Spinal cord (tissue), 10 donors: ENCODE data around the gene SKP2. TPM values are rescaled to one million over a fixed set of nuclear protein-coding genes. Genes with fewer than 3 reads are reported as not detected.

Source experiments
- DNase-seq, 6 donors: peaks; one replicate each; pipeline versions ENCODE4 v3.0.0 to v3.0.0-alpha.2; 2013 to 2015; ENCODE audit warnings: low spot score in 6 of 6, low read depth in 4 of 6
- H3K27ac ChIP-seq: one replicate; pipeline ENCODE4 v1.5.1; 2013; ENCODE audit warnings: low read depth, low read length, control low read depth
- H3K27me3 ChIP-seq: one replicate; pipeline ENCODE4 v1.6.1; 2013; ENCODE audit warnings: low read length; ENCODE audit not compliant: control insufficient read depth, insufficient read depth
- H3K36me3 ChIP-seq: one replicate; pipeline ENCODE4 v1.6.1; 2013; ENCODE audit warnings: low read length; ENCODE audit not compliant: control insufficient read depth, insufficient read depth
- H3K4me1 ChIP-seq: one replicate; pipeline ENCODE4 v1.6.1; 2013; ENCODE audit warnings: low read length; ENCODE audit not compliant: control insufficient read depth, insufficient read depth
- H3K4me3 ChIP-seq: one replicate; pipeline ENCODE4 v1.5.1; 2013; ENCODE audit warnings: low read depth, low read length, control low read depth
- H3K9me3 ChIP-seq: one replicate; pipeline ENCODE4 v1.6.1; 2013; ENCODE audit warnings: low read length; ENCODE audit not compliant: control insufficient read depth, insufficient read depth
- WGBS: methylation state at CpG from one replicate; pipeline ENCODE4 v1.1.5; 2013; ENCODE audit warnings: missing lambda C conversion rate; ENCODE audit not compliant: insufficient coverage; 5-methylcytosine and 5-hydroxymethylcytosine counted together
- polyA plus RNA-seq, 2 donors: library from polyadenylated mRNA; unstranded; fragments of 120-200 nt; gene quantifications; one replicate each; pipeline ENCODE4 v1.2.1, GENCODE V29; 2013; ENCODE audit not compliant: insufficient read length in 2 of 2
- total RNA-seq, 2 donors: library from RNA; depleted of rRNA in 1 of 2; stranded (reverse); fragments of 120-200 nt in 1 of 2; fragments of >200 nt in 1 of 2; gene quantifications; one replicate each; pipeline versions ENCODE4 v1.2.3 to v1.2.4, GENCODE V29; 2013 to 2014
- donor health status: healthy.

The SKP2 gene
- total and polyA plus RNA-seq, 4 donors, result 19.7 to 36.0 (median 24.4) TPM

GRCh38 chr5:36155291-36155690, 3.4 kb downstream of the SKP2 start:
- H3K27ac ChIP-seq, result no peak overlapping the region
- no peak for DNase-seq
- no peaks in the 10 kb centered on the region for H3K9me3 ChIP-seq
- no CpG with 5 or more reads among the region's 7 CpGs for WGBS
- H3K36me3 ChIP-seq, result peaks cover 19% of the 10 kb centered on the region
- no peak overlapping the region for H3K4me3 ChIP-seq
- no peaks in the 10 kb centered on the region for H3K27me3 ChIP-seq
- H3K4me1 ChIP-seq, result peaks cover 10% of the 10 kb centered on the region

GRCh38 chr5:36156121-36156601, 4.2 kb downstream of the SKP2 start:
- Histone ChIP-seq H3K27me3 (no peaks in the 10 kb centered on the region), H3K36me3 (peaks cover 19% of the 10 kb centered on the region), H3K9me3 (no peaks in the 10 kb centered on the region), H3K27ac (no peak overlapping the region), H3K4me1 (peaks cover 10% of the 10 kb centered on the region), H3K4me3 (no peak overlapping the region)
- WGBS, result 75% methylated on average over 2 of the region's 4 CpGs
- no peak for DNase-seq

GRCh38 chr5:36156619-36157018, 4.7 kb downstream of the SKP2 start:
- no peak overlapping the region for H3K27ac ChIP-seq

GRCh38 chr5:36158144-36158543, 6.2 kb downstream of the SKP2 start:
- peaks cover 6% of the 10 kb centered on the region for H3K4me1 ChIP-seq
- no peaks in the 10 kb centered on the region for H3K27me3 ChIP-seq
- H3K9me3 ChIP-seq, result no peaks in the 10 kb centered on the region
- H3K4me3 ChIP-seq, result no peak overlapping the region
- DNase-seq, result peak in 1 of 6 donors; percentile 74
- H3K27ac ChIP-seq, result no peak overlapping the region
- peaks cover 25% of the 10 kb centered on the region for H3K36me3 ChIP-seq
- WGBS, result 84% methylated on average over 2 of the region's 2 CpGs

More at GRCh38 chr5:36156619-36157018, 4.7 kb downstream of the SKP2 start:
- Histone ChIP-seq H3K27me3 (no peaks in the 10 kb centered on the region), H3K9me3 (no peaks in the 10 kb centered on the region), H3K4me1 (peaks cover 10% of the 10 kb centered on the region), H3K36me3 (peaks cover 19% of the 10 kb centered on the region), H3K4me3 (no peak overlapping the region)
- no CpG with 5 or more reads among the region's 1 CpG for WGBS
- DNase-seq, result no peak

GRCh38 chr5:36160617-36161016, 8.7 kb downstream of the SKP2 start:
- Histone ChIP-seq H3K36me3 (peaks cover 23% of the 10 kb centered on the region), H3K27ac (no peak overlapping the region), H3K4me3 (no peak overlapping the region), H3K27me3 (no peaks in the 10 kb centered on the region), H3K4me1 (no peaks in the 10 kb centered on the region), H3K9me3 (no peaks in the 10 kb centered on the region)
- DNase-seq, result no peak
- 90% methylated on average over 2 of the region's 3 CpGs for WGBS

DNA sequence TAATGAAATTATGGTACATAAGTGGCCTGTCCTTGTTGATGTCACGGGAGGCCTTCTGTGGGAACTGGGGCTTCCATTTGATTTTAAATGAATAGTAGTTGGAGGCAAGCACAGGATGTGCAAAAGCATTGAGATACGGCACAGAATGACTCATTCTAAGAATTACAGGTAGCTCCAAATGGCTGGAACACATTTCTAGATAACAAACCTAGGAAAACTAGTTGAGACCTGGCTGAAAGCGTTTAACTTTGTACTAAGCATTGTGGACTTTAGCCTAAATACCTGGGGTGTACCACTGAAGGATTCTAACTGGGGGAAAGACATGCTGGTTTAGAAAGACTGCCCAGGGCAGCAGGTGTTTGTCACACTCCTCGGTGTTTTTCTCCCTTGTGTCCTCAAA, 9.4 kb downstream of the SKP2 start:
- no peaks in the 10 kb centered on the region for H3K9me3 ChIP-seq
- WGBS, result 100% methylated on average over 2 of the region's 4 CpGs
- no peaks in the 10 kb centered on the region for H3K27me3 ChIP-seq
- peaks cover 22% of the 10 kb centered on the region for H3K36me3 ChIP-seq
- H3K4me1 ChIP-seq, result no peaks in the 10 kb centered on the region
- no peak for DNase-seq
- H3K27ac ChIP-seq, result no peak overlapping the region
- no peak overlapping the region for H3K4me3 ChIP-seq

DNA sequence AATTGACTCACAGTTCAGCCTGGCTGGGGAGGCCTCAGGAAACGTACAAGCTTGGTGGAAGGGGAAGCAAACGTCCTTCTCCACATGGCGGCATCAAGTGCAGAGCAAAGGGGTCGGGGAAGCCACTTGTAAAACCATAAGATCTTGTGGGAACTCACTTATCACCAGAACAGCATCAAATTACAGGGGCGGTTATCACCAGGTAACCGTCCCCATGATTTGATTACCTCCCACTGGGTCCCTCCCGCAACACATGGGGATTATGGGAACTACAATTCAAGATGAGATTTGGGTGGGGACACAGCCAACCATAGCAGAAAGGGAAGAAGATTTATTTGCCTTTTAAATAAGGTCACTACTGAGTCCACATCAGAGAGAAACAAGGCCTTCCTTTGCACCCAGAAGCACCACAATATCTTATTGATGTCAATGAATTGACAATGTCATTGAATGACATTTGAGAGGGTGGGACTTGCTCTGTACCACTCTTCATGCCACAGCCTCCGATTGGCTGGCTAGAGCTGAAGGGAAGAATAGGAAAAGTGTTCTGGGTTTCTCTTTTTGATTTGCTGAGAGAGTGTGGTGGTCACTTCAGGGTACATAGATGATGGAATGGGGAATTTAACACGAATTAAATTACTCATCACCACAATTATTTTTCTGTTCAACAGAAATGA, 11.0 kb downstream of the SKP2 start:
- no peak overlapping the region for H3K27ac ChIP-seq
- H3K27me3 ChIP-seq, result no peaks in the 10 kb centered on the region
- peaks cover 30% of the 10 kb centered on the region for H3K36me3 ChIP-seq
- H3K9me3 ChIP-seq, result no peaks in the 10 kb centered on the region
- H3K4me3 ChIP-seq, result no peak overlapping the region
- DNase-seq, result no peak
- H3K4me1 ChIP-seq, result no peaks in the 10 kb centered on the region
- WGBS, result 100% methylated on average over 2 of the region's 9 CpGs

DNA sequence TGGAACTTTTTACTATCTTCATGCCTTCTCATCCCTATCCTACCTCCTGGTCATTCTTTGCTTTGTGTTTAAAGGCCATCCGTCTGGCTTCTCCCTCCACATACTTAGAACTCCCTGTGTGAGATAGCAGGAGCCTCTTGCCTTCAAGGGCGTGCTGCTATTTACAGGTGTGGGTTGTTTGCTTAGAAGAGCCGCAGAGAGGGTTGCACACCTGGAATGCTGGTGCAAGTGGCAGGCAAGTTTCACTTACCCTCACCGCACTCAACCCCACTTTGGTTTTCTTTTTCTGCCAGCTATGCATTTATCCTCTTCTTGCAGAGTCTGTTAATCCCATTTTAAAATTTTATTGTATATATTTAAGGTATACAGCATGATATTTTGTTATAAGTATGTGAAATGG, 12.6 kb downstream of the SKP2 start:
- no CpG with 5 or more reads among the region's 4 CpGs for WGBS
- Histone ChIP-seq H3K4me1 (no peaks in the 10 kb centered on the region), H3K27me3 (no peaks in the 10 kb centered on the region), H3K4me3 (no peak overlapping the region), H3K27ac (no peak overlapping the region), H3K9me3 (no peaks in the 10 kb centered on the region), H3K36me3 (peaks cover 32% of the 10 kb centered on the region)
- no peak for DNase-seq

DNA sequence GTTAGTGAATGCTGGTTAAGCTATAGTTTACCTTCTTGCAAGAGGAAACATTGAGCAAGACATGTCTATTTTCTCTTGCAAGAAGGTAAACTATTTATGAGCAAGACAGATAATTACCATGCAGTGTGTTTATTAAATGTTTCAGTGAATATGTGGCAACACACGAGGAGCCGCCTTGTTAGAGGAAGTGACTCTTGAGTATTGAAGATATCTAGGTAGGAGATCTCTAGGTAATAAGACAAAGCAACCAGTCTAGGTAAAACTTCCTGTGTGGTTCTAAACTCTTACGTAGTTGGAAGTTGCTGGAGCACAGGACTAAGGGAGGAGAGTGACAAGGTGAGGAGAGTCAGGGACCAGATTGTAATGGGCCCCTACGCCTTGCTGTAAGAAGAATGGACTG, 16.8 kb downstream of the SKP2 start:
- H3K4me1 ChIP-seq, result no peaks in the 10 kb centered on the region
- DNase-seq, result no peak
- H3K4me3 ChIP-seq, result no peak overlapping the region
- H3K36me3 ChIP-seq, result peaks cover 24% of the 10 kb centered on the region
- H3K27ac ChIP-seq, result no peak overlapping the region
- H3K9me3 ChIP-seq, result no peaks in the 10 kb centered on the region
- H3K27me3 ChIP-seq, result no peaks in the 10 kb centered on the region
- 98% methylated on average over 4 of the region's 4 CpGs for WGBS

DNA sequence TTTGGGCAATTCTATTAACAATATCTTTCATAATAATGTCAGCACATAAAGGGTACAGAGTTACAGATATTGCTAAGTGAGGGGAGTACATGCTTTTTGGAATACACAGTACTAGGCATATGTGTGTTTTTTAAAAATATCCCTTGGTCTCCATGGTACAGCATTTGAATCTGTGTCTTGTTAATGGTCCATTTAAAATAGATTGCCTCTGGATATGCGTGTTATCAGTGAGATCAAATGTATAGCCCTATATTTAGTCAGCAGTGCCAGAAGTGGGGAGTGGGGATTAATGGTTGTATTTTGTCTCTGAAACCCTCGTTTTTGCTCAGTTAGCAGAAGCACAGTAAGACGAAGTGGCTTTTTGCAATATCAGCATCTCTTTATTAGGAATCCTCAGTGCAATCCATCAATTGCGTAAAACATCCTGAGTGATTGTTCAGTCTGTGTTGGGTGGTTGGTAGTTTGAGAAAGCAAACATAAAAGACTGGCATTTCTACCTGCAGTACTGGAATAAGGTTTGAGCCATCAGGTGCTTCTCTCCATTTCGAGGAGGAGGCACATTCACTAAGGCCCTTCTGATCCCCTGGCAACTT, 19.0 kb downstream of the SKP2 start:
- no peak overlapping the region for H3K27ac ChIP-seq
- no peak for DNase-seq
- H3K36me3 ChIP-seq, result peaks cover 16% of the 10 kb centered on the region
- whole genome bisulfite sequencing, result 100% methylated on average over 1 of the region's 5 CpGs
- H3K27me3 ChIP-seq, result no peaks in the 10 kb centered on the region
- H3K4me3 ChIP-seq, result no peak overlapping the region
- no peaks in the 10 kb centered on the region for H3K4me1 ChIP-seq
- no peaks in the 10 kb centered on the region for H3K9me3 ChIP-seq
